K562 (cell line): ENCODE results near the gene ALOX5. TPM values are rescaled to one million over a fixed set of nuclear protein-coding genes. Genes with fewer than 3 reads are reported as not detected.
A peak's percentile ranks its signal among the peaks of the same experiment; 100 is the strongest.

Experiments used
- ATAC-seq: fragments of 200-7000 bp; cut with Tn5 transposase; 3 replicates; pipeline ENCODE4 v1.9.1; 2020; ENCODE audit warnings: moderate library complexity
- BruUV-seq: library from RNA; stranded (reverse); fragments of 400-500 nt; replicated peaks from 2 replicates; lab custom pipeline; 2021; lab: Mats Ljungman, UMichigan
- CTCF ChIA-PET: fragments of 300-600 bp; formaldehyde crosslinking; extraction: SDS; loops from one replicate; lab custom pipeline; 2021; ENCODE audit warnings: low intra/inter-chr PET ratio; lab: Yijun Ruan, JAX
- POLR2A ChIA-PET: fragments of 300-600, 350-650 bp; sonication (Branson Sonifier 250); formaldehyde crosslinking; extraction: SDS; loops from one replicate; lab custom pipeline; 2021; ENCODE audit warnings: antibody characterized with exemption, inconsistent platforms; lab: Yijun Ruan, JAX
- DNase-seq, 4 experiments: peaks; one replicate each; pipeline versions ENCODE4 v3.0.0 to v3.0.0-alpha.2; 2011 to 2018; ENCODE audit warnings: low spot score in 3 of 4, mixed read lengths in 3 of 4; ENCODE audit errors: extremely low read depth in 1 of 4
- FAIRE-seq: peaks from 2 replicates; lab custom pipeline; 2011; peaks lifted over from hg19 to GRCh38; lab: Jason Lieb, UNC
- H2AFZ ChIP-seq: 2 replicates; pipeline ENCODE4 v1.6.0; 2011; ENCODE audit warnings: low read depth, low read length, control low read depth, inconsistent platforms
- H3K27ac ChIP-seq: fragments of 200-600 bp; 3 replicates; pipeline ENCODE4 v1.8.0; 2011; ENCODE audit warnings: low read depth, mild to moderate bottlenecking, control low read depth, inconsistent platforms, low read length, moderate library complexity, mixed read lengths; ENCODE audit errors: extremely low read depth
- H3K27me3 ChIP-seq, 2 experiments: fragments of 300-600 bp in 1 of 2; 2 replicates in 1 of 2; 3 replicates in 1 of 2; pipeline versions ENCODE4 v1.6.0 to v1.8.0; 2011; ENCODE audit warnings: inconsistent platforms in 2 of 2, low read length in 2 of 2, mild to moderate bottlenecking in 1 of 2, mixed read lengths in 1 of 2, moderate library complexity in 1 of 2; ENCODE audit not compliant: control insufficient read depth in 2 of 2, insufficient read depth in 2 of 2
- H3K36me3 ChIP-seq: fragments of 300-600 bp; 3 replicates; pipeline ENCODE4 v1.8.0; 2011; ENCODE audit warnings: mild to moderate bottlenecking, low read length, inconsistent platforms; ENCODE audit not compliant: control insufficient read depth, insufficient read depth
- H3K4me1 ChIP-seq, 2 experiments: fragments of 200-600 bp in 1 of 2; replicated peaks in 1 of 2; 2 replicates in 1 of 2; 3 replicates in 1 of 2; pipeline versions ENCODE4 v1.5.1 to v1.8.0; 2011; ENCODE audit warnings: inconsistent platforms in 2 of 2, low read length in 2 of 2, mild to moderate bottlenecking in 1 of 2, mixed read lengths in 1 of 2, moderate library complexity in 1 of 2; ENCODE audit not compliant: control insufficient read depth in 2 of 2, insufficient read depth in 2 of 2
- H3K4me2 ChIP-seq: 2 replicates; pipeline ENCODE4 v1.6.1; 2011; ENCODE audit warnings: low read length, control low read depth, inconsistent platforms, mixed read lengths; ENCODE audit not compliant: insufficient read depth
- H3K4me3 ChIP-seq: fragments of 200-600 bp; sonication (generic), shearing (Covaris generic); 2 replicates; pipeline ENCODE4 v1.5.1; 2016; ENCODE audit warnings: control low read depth, inconsistent platforms
- H3K79me2 ChIP-seq: fragments of 200-600 bp; 3 replicates; pipeline ENCODE4 v1.8.0; 2011; ENCODE audit warnings: low read length, inconsistent platforms; ENCODE audit not compliant: control insufficient read depth, insufficient read depth
- H3K9ac ChIP-seq, 2 experiments: 2 replicates each; pipeline versions ENCODE4 v1.6.0 to v1.6.1; 2011; ENCODE audit warnings: low read depth in 2 of 2, low read length in 2 of 2, control low read depth in 1 of 2, inconsistent platforms in 1 of 2, mild to moderate bottlenecking in 1 of 2, mixed read lengths in 1 of 2; ENCODE audit not compliant: insufficient read depth in 1 of 2
- H3K9me1 ChIP-seq: one replicate; pipeline ENCODE4 v1.6.0; 2011; ENCODE audit warnings: inconsistent platforms, mild to moderate bottlenecking, low read length, moderate library complexity; ENCODE audit not compliant: control insufficient read depth, insufficient read depth
- H3K9me3 ChIP-seq: replicated peaks from 2 replicates; pipeline ENCODE4 v1.5.1; 2011; ENCODE audit warnings: low read depth, low read length, inconsistent platforms; ENCODE audit not compliant: control insufficient read depth, insufficient read depth
- H4K20me1 ChIP-seq: replicated peaks from 2 replicates; pipeline ENCODE4 v1.6.1; 2011; ENCODE audit warnings: low read length, inconsistent platforms, mixed read lengths; ENCODE audit not compliant: control insufficient read depth, insufficient read depth
- AFF4 ChIP-seq: sonication (generic); formaldehyde crosslinking; IDR thresholded peaks from 2 replicates; pipeline ENCODE4 v1.8.0; 2023; ENCODE audit warnings: mild to moderate bottlenecking, missing genetic modification reagents
- ZNF121 ChIP-seq: sonication (generic); formaldehyde crosslinking; conservative IDR thresholded peaks from 2 replicates; pipeline ENCODE4 v1.8.0; 2022; ENCODE audit warnings: missing genetic modification reagents
- ZNF232 ChIP-seq: sonication (generic); formaldehyde crosslinking; IDR thresholded peaks from 2 replicates; pipeline ENCODE4 v1.8.0; 2022; ENCODE audit warnings: mild to moderate bottlenecking, missing genetic modification reagents
- WGBS: fragments of 100-300 bp; shearing (Covaris generic); methylation state at CpG from one replicate; pipeline ENCODE4 v1.1.6; 2016; ENCODE audit warnings: low coverage, mixed read lengths; ENCODE audit not compliant: insufficient coverage; ENCODE audit errors: missing lambda C conversion rate; 5-methylcytosine and 5-hydroxymethylcytosine counted together
- in situ Hi-C: fragments of 300-500 bp; cut with MboI; formaldehyde crosslinking; loops from 4 replicates; pipeline ENCODE4 v1.15.0; 2018; ENCODE audit warnings: inconsistent platforms, mixed read lengths
- intact Hi-C: fragments of 100-400 bp; cut with micrococcal nuclease; formaldehyde crosslinking; loops from 2 replicates; pipeline ENCODE4 v1.14.2; 2022
- polyA plus RNA-seq, 8 experiments: library from polyadenylated mRNA; depleted of rRNA in 4 of 8; stranded (reverse) in 5 of 8; unstranded in 3 of 8; fragments of >200 nt; fragmentation: Nextera tagmentation in 2 of 8; fragmentation: Illumina TruSeq in 1 of 8; extraction: Ambion mirVana in 2 of 8; extraction: Trizol in 1 of 8; gene quantifications; 2 replicates each; pipeline versions ENCODE4 v1.2.1 to v1.2.3, GENCODE V29; 2011 to 2014; ENCODE audit warnings: inconsistent platforms in 1 of 8, missing spikeins in 1 of 8
- total RNA-seq, 7 experiments: library from RNA; depleted of rRNA in 6 of 7; stranded (reverse); fragments of >200 nt in 6 of 7; fragmentation: Illumina TruSeq in 2 of 7; extraction: Trizol in 2 of 7; gene quantifications; 2 replicates each; pipeline versions ENCODE4 v1.2.1 to v1.2.3, GENCODE V29; 2011 to 2021; ENCODE audit warnings: low replicate concordance in 1 of 7

The ALOX5 gene
- total and polyA plus RNA-seq, 9 of the 15 experiments (the other 6 are each of a cell fraction or from before 2014, with no cell fraction given) = 0.10 to 2.4 (median 1.4) TPM

DNA sequence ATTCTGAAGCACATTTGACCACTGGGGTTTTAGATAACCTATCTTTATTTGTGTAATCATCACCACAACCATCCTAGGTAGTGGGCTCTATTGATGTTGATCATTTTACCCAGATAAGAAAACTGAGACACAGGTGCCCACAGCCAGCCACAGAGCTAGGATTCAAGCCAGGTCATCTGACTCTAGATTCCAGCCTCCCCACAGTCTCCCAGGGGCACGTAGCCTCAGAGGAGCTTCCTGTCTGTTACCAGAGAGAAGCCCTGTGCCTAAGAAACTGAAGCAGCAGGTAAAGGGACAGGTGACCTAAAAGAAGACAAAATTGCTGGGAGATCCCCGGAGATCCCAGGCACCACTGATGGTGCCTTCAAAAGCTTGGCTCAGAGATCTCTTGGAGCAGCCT is 55.8 kb downstream of the ALOX5 start (continued):
- no peak for TF ChIP-seq AFF4 (CRISPR knock-in tag)
- TF ChIP-seq, all 486 proteins: peak for 0

DNA sequence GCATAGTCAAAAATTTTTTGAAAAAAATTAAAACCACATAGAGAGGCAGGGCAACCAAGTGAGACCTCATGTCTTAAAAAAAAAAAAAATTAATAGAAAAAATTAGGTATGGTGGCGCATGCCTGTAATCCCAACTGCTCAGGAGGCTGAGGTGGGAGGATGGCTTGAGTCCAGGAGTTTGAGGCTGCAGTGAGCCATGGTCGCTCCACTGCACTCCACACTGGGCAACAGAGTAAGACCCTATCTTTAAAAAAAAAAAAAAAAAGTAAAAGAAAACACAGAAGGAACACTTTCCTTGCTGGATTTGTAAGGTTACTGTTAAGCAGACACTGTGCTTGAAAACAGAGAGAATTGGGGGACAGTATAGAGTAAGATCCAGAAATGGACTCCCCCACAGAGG is 58.1 kb downstream of the ALOX5 start:
- BruUV-seq = no TSS peak
- ATAC-seq = no peak
- POLR2A ChIA-PET = no interaction called here
- CTCF ChIA-PET = no interaction called here
- Histone ChIP-seq H3K27ac (no peak overlapping the region), H3K9me1 (no peaks in the 10 kb centered on the region), H3K4me2 (no peak overlapping the region), H2AFZ (no peak overlapping the region), H3K4me3 (no peak overlapping the region), H3K36me3 (no peaks in the 10 kb centered on the region), H3K9ac (no peak overlapping the region), H3K4me1 (peaks cover 3 to 10% of the 10 kb centered on the region in 2 experiments; a peak in 4 of 5 replicates), H3K9me3 (no peaks in the 10 kb centered on the region), H3K79me2 (no peaks in the 10 kb centered on the region), H4K20me1 (no peaks in the 10 kb centered on the region), H3K27me3 (peaks cover 2 to 11% of the 10 kb centered on the region in 2 experiments; a peak in 2 of 5 replicates)
- FAIRE-seq = no peak
- intact Hi-C loops = no loop called here
- no peak for DNase-seq
- WGBS = 43% methylated on average over 1 of the region's 2 CpGs
- in situ Hi-C loops = no loop called here
- peak; percentile 71; the same call in 1 of the 2 replicates for TF ChIP-seq ZNF121 (CRISPR knock-in tag)
- TF ChIP-seq ZNF232 (CRISPR knock-in tag) = no peak
